ENCODE measurements around the gene PDE4C. TPM values are rescaled to one million over a fixed set of nuclear protein-coding genes. Genes with fewer than 3 reads are reported as not detected.

Gene PDE4C
- total RNA-seq, 2 experiments from 2014 or later = 1.4 TPM; not detected in 1

DNA sequence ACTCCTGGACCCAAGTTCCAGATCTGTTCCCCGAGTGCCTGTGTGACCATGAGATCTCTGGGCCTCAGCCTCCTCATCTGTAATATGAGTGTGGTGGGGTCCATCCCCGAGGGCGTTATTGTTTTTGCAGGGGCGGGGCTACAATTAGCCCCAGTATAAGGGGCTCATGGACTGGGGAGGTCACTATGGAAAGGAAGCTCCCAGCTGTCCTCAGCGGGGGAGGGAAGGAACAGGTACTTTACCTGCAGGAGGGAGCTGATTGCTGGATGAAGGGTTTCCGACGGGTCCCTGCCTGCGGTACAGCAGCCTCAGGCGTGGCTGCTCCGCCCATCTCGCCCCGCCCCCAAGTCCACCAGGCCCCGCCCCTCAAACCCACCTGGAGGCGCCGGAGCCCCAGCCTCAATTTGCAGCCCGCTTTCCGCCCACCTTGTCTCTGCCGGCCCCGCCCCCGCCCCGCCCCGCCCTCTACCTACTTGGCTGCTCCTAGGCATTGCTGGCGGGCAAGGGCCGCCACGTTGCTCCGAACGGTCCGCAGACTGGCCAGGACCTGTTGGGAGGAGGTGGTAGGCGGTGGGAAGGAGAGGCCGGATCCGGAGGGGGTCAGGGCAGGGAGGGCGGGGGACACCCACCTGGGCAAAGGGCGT lies 5.5 kb downstream of the PDE4C start:
- H3K79me2 ChIP-seq (ENCODE audit: insufficient read depth, low read depth, low read length) = no peaks in the 10 kb centered on the region
- no peak overlapping the region for H3K27ac ChIP-seq (ENCODE audit: low read depth, low read length, poor library complexity, severe bottlenecking)
- H4K20me1 ChIP-seq (ENCODE audit: insufficient read depth, low read length) = no peaks in the 10 kb centered on the region
- TF ChIP-seq, protein P1, sequence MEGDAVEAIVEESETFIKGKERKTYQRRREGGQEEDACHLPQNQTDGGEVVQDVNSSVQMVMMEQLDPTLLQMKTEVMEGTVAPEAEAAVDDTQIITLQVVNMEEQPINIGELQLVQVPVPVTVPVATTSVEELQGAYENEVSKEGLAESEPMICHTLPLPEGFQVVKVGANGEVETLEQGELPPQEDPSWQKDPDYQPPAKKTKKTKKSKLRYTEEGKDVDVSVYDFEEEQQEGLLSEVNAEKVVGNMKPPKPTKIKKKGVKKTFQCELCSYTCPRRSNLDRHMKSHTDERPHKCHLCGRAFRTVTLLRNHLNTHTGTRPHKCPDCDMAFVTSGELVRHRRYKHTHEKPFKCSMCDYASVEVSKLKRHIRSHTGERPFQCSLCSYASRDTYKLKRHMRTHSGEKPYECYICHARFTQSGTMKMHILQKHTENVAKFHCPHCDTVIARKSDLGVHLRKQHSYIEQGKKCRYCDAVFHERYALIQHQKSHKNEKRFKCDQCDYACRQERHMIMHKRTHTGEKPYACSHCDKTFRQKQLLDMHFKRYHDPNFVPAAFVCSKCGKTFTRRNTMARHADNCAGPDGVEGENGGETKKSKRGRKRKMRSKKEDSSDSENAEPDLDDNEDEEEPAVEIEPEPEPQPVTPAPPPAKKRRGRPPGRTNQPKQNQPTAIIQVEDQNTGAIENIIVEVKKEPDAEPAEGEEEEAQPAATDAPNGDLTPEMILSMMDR (conservative IDR thresholded peaks at IDR 0.05; ENCODE audit: low read length) = no peak
- TF ChIP-seq EZH2phosphoT487 (IDR thresholded peaks at IDR 0.05; ENCODE audit: borderline replicate concordance, low read depth, low read length) = no peak
- no peaks in the 10 kb centered on the region for H3K36me3 ChIP-seq (ENCODE audit: insufficient read depth, low read length)
- ChIA-PET POLR2A (interaction anchor here (0.6 kb wide), 1 partner anchor 131 kb away, joined by 3 read pairs; no protein-coding TSS in a partner anchor), CTCF (ENCODE audit: unreplicated experiment) (no interaction called here)
- H3K4me1 ChIP-seq (ENCODE audit: insufficient read depth, low read length, poor library complexity, severe bottlenecking) = peaks cover 18% of the 10 kb centered on the region
- no peak overlapping the region for H3K4me3 ChIP-seq (ENCODE audit: low read depth, low read length, poor library complexity, severe bottlenecking)
- H3K9me2 ChIP-seq (ENCODE audit: insufficient read depth, low read length) = no peaks in the 10 kb centered on the region
- no peaks in the 10 kb centered on the region for H3K9me3 ChIP-seq (ENCODE audit: low read length)
- no peak overlapping the region for H2AFZ ChIP-seq (ENCODE audit: low read length)
- intact Hi-C loops (cut with micrococcal nuclease; ENCODE audit: unreplicated experiment) = no loop called here
- BruUV-seq (replicated peaks) = no TSS peak
- H3K4me2 ChIP-seq (ENCODE audit: low read length) = no peak overlapping the region
- DNase-seq (ENCODE audit: low spot score) = no peak

GRCh38 chr19:18219911-18220631 lies 6.2 kb downstream of the PDE4C start:
- Histone ChIP-seq H2AFZ (ENCODE audit: low read length) (no peak overlapping the region), H3K4me2 (ENCODE audit: low read length) (no peak overlapping the region), H3K9me3 (ENCODE audit: low read length) (no peaks in the 10 kb centered on the region), H3K79me2 (ENCODE audit: insufficient read depth, low read depth, low read length) (no peaks in the 10 kb centered on the region), H3K27ac (ENCODE audit: low read depth, low read length, poor library complexity, severe bottlenecking) (no peak overlapping the region), H3K4me1 (ENCODE audit: insufficient read depth, low read length, poor library complexity, severe bottlenecking) (peaks cover 12% of the 10 kb centered on the region), H4K20me1 (ENCODE audit: insufficient read depth, low read length) (no peaks in the 10 kb centered on the region), H3K36me3 (ENCODE audit: insufficient read depth, low read length) (no peaks in the 10 kb centered on the region), H3K9me2 (ENCODE audit: insufficient read depth, low read length) (no peaks in the 10 kb centered on the region), H3K4me3 (ENCODE audit: low read depth, low read length, poor library complexity, severe bottlenecking) (no peak overlapping the region)
- POLR2A ChIA-PET = interaction anchor here (0.6 kb wide), 1 partner anchor 132 kb away, joined by 3 read pairs; no protein-coding TSS in a partner anchor
- no TSS peak for BruUV-seq (replicated peaks)
- no peak for TF ChIP-seq EZH2phosphoT487 (IDR thresholded peaks at IDR 0.05; ENCODE audit: borderline replicate concordance, low read depth, low read length)
- TF ChIP-seq, protein P1 (conservative IDR thresholded peaks at IDR 0.05; ENCODE audit: low read length) = no peak
- intact Hi-C loops (cut with micrococcal nuclease; ENCODE audit: unreplicated experiment) = no loop called here
- CTCF ChIA-PET (ENCODE audit: unreplicated experiment) = no interaction called here
- DNase-seq (ENCODE audit: low spot score) = no peak

DNA sequence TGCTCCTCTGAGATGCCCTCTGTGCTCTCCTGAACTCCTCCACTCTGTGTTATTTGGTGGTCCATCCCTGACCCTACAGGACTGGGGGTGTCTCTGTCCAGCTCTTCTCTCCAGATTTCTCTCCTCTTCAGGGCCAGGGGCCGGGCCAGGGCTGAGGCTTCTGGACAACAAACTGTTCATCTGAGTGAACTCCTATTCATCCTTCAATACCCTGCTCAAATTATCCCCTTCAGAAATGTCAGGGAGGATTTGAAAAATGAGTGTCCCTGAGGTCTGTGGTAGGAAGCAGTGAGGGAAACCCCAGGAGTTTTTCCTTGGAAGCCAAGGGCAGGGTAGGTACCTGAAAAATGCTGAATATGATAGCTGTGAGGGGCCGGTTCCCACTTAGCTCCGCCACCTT lies 7.6 kb downstream of the PDE4C start:
- Histone ChIP-seq H4K20me1 (ENCODE audit: insufficient read depth, low read length) (no peaks in the 10 kb centered on the region), H3K9me3 (ENCODE audit: low read length) (no peaks in the 10 kb centered on the region), H3K4me3 (ENCODE audit: low read depth, low read length, poor library complexity, severe bottlenecking) (no peak overlapping the region), H3K36me3 (ENCODE audit: insufficient read depth, low read length) (no peaks in the 10 kb centered on the region), H2AFZ (ENCODE audit: low read length) (no peak overlapping the region), H3K9me2 (ENCODE audit: insufficient read depth, low read length) (no peaks in the 10 kb centered on the region), H3K27ac (ENCODE audit: low read depth, low read length, poor library complexity, severe bottlenecking) (no peak overlapping the region), H3K4me1 (ENCODE audit: insufficient read depth, low read length, poor library complexity, severe bottlenecking) (no peaks in the 10 kb centered on the region), H3K4me2 (ENCODE audit: low read length) (no peak overlapping the region), H3K79me2 (ENCODE audit: insufficient read depth, low read depth, low read length) (no peaks in the 10 kb centered on the region)
- TF ChIP-seq, protein P1 (conservative IDR thresholded peaks at IDR 0.05; ENCODE audit: low read length) = no peak
- no peak for TF ChIP-seq EZH2phosphoT487 (IDR thresholded peaks at IDR 0.05; ENCODE audit: borderline replicate concordance, low read depth, low read length)
- no TSS peak for BruUV-seq (replicated peaks)
- intact Hi-C loops (cut with micrococcal nuclease; ENCODE audit: unreplicated experiment) = no loop called here
- DNase-seq (ENCODE audit: low spot score) = no peak
- ChIA-PET POLR2A (interaction anchor here (0.7 kb wide), 1 partner anchor 531 kb away, joined by 3 read pairs; no protein-coding TSS in a partner anchor), CTCF (ENCODE audit: unreplicated experiment) (no interaction called here)
